Activated naive CD4-positive, alpha-beta T cell treated with anti-CD3 and anti-CD28 coated beads, Interleukin-2, amount 50 U/mL, for 72 hours (primary cell): Measurements from ENCODE around the gene DICER1. TPM values are rescaled to one million over a fixed set of nuclear protein-coding genes. Genes with fewer than 3 reads are reported as not detected.
A peak's percentile ranks its signal among the peaks of the same experiment; 100 is the strongest.

Experiments used
- ATAC-seq, 2 donors: fragments of 150-1000 bp; cut with Tn5 transposase; 2 replicates each; pipeline ENCODE4 v1.10.0; 2021; ENCODE audit warnings: mild to moderate bottlenecking in 2 of 2, moderate library complexity in 2 of 2
- DNase-seq, 2 donors: peaks; one replicate each; pipeline ENCODE4 v3.0.0; 2021 to 2022; ENCODE audit warnings: low spot score in 2 of 2
- H3K27ac Mint-ChIP-seq, 2 donors: one replicate each; pipeline ENCODE4 v1.8.0; 2022; ENCODE audit warnings: mild to moderate bottlenecking in 2 of 2, mixed read lengths in 2 of 2
- H3K36me3 Mint-ChIP-seq, 2 donors: one replicate each; pipeline ENCODE4 v1.8.0; 2022; ENCODE audit warnings: mixed read lengths in 2 of 2
- H3K9me3 Mint-ChIP-seq, 2 donors: one replicate each; pipeline ENCODE4 v1.8.0; 2022; ENCODE audit warnings: mixed read lengths in 2 of 2
- total RNA-seq, 2 donors: library from RNA; stranded (reverse); gene quantifications; one replicate each; pipeline ENCODE4 v1.2.3, GENCODE V29; 2022

The DICER1 gene
- total RNA-seq, 2 donors from 2014 or later, result 48.7 to 51.0 TPM

DNA sequence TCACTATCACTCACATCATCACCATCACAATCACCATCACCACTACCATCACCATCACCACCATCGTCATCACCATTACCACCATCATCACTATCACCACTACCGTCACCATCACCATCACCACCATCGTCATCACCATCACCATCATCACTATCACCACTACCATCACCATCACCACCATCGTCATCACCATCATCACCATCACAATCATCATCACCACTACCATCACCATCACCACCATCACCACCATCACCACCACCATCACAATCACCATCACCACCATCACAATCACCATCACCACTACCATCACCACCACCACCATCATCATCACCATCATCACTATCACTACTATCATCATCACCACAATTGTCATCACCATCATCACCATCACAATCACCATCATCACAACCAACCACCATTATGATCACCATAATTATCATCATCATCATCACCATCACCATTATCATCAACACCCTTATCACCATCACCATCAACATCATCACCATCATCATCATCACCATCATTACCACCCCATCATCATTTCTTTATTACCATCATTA, 90.8 kb downstream of the DICER1 start:
- peak in 1 of 2 donors; percentile 13 for ATAC-seq
- Mint-ChIP-seq H3K9me3 (no peaks in the 10 kb centered on the region), H3K27ac (no peak overlapping the region), H3K36me3 (no peaks in the 10 kb centered on the region)
- no peak for DNase-seq

DNA sequence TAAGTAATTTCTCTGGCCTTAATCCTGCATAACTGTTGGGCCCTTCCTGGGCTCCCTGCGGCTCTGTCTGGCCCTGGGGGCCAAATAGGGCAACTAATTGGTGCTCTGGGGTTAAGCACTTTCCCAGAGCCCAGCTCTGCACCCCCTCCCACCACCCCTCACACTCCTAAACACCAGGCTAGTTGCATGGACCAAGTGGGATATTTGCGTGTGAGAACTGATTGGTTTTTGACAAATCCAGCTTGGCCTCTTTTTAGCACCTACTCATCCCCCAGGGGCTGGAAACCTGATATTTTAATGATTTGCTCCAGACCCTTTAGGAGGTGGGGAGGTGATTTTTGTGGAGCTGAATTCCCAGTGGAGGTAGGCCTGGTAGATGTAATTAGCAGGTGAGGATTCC, 91.9 kb downstream of the DICER1 start:
- H3K9me3 Mint-ChIP-seq, result no peaks in the 10 kb centered on the region
- DNase-seq (no peak), ATAC-seq (no peak)
- no peak overlapping the region for H3K27ac Mint-ChIP-seq
- no peaks in the 10 kb centered on the region for H3K36me3 Mint-ChIP-seq

- ATAC-seq (no peak), DNase-seq (no peak)
- Mint-ChIP-seq H3K27ac (peak overlapping the region in 1 of 2 donors; percentile 17), H3K9me3 (no peaks in the 10 kb centered on the region), H3K36me3 (no peaks in the 10 kb centered on the region)
Observed at GRCh38 chr14:95064734-95065133, 92.6 kb downstream of the DICER1 start.

- no peak for DNase-seq
- H3K27ac Mint-ChIP-seq, result peak overlapping the region in 1 of 2 donors; percentile 17
- no peaks in the 10 kb centered on the region for H3K36me3 Mint-ChIP-seq
- ATAC-seq, result no peak
- no peaks in the 10 kb centered on the region for H3K9me3 Mint-ChIP-seq
Observed at GRCh38 chr14:95064256-95064655, 93.1 kb downstream of the DICER1 start.

- no peak for DNase-seq
- H3K36me3 Mint-ChIP-seq, result no peaks in the 10 kb centered on the region
- no peak for ATAC-seq
- H3K9me3 Mint-ChIP-seq, result no peaks in the 10 kb centered on the region
- H3K27ac Mint-ChIP-seq, result no peak overlapping the region
Observed at GRCh38 chr14:95063391-95063790, 93.9 kb downstream of the DICER1 start.

DNA sequence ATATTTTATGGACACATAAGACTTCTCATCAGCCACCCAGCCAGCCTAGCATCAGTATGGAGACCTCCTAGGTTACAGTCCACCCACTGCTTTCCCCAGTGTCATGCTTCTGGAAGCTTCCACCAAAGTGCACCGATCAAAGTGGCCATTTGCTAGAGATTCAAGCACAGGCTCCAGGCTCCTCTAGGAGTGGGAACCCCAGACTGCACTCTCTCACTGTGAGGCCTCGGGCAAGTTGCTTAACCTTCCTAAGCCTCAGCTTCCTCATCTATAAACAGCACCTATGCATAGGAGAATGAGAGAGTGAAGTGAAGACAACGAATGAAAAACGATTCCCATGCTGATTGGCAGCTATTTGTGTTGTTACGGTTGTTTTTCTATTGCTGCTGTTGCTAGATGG, 94.4 kb downstream of the DICER1 start:
- H3K36me3 Mint-ChIP-seq, result no peaks in the 10 kb centered on the region
- no peak overlapping the region for H3K27ac Mint-ChIP-seq
- no peak for ATAC-seq
- H3K9me3 Mint-ChIP-seq, result no peaks in the 10 kb centered on the region
- no peak for DNase-seq

GRCh38 chr14:95062220-95062619, 95.1 kb downstream of the DICER1 start:
- no peak for ATAC-seq
- Mint-ChIP-seq H3K36me3 (no peaks in the 10 kb centered on the region), H3K27ac (no peak overlapping the region), H3K9me3 (no peaks in the 10 kb centered on the region)
- no peak for DNase-seq

- Mint-ChIP-seq H3K36me3 (no peaks in the 10 kb centered on the region), H3K9me3 (no peaks in the 10 kb centered on the region), H3K27ac (no peak overlapping the region)
- ATAC-seq (no peak), DNase-seq (no peak)
Observed at GRCh38 chr14:95061317-95062093, 95.8 kb downstream of the DICER1 start.

- Mint-ChIP-seq H3K9me3 (no peaks in the 10 kb centered on the region), H3K36me3 (no peaks in the 10 kb centered on the region), H3K27ac (peak overlapping the region in 1 of 2 donors; percentile 82)
- ATAC-seq, result peak; percentile 77 to 84
- DNase-seq, result no peak
Observed at GRCh38 chr14:95059126-95059525, 98.2 kb downstream of the DICER1 start.

DNA sequence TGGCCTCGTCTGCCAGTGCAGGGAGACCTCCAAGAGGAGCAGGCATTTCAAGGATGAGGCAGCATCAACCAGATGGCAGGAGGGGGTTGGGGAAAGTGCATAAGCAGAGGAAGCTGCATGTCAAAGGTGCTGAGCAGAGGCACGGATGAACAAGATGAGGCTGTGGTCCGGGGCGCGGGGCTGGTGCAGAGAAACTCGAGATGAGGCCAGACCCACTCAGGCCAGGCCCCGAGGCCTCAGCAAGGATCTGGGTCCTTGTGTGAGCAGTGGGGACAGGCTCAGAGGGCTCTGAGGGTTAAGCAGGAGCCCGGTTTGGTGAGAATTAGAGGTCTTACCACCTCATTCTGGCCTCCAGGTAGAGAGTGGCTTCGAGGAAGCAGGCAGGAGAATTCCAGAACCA, 98.8 kb downstream of the DICER1 start:
- peak in 1 of 2 donors; percentile 16 for ATAC-seq
- DNase-seq, result no peak
- no peaks in the 10 kb centered on the region for H3K9me3 Mint-ChIP-seq
- peak overlapping the region; percentile 77 to 82 for H3K27ac Mint-ChIP-seq
- no peaks in the 10 kb centered on the region for H3K36me3 Mint-ChIP-seq

GRCh38 chr14:95057851-95058250, 99.5 kb downstream of the DICER1 start:
- H3K36me3 Mint-ChIP-seq, result no peaks in the 10 kb centered on the region
- peak overlapping the region; percentile 29 to 82 for H3K27ac Mint-ChIP-seq
- H3K9me3 Mint-ChIP-seq, result no peaks in the 10 kb centered on the region
- ATAC-seq (no peak), DNase-seq (no peak)

GRCh38 chr14:95057147-95057546, 100.2 kb downstream of the DICER1 start:
- H3K36me3 Mint-ChIP-seq, result no peaks in the 10 kb centered on the region
- ATAC-seq (no peak), DNase-seq (no peak)
- H3K9me3 Mint-ChIP-seq, result no peaks in the 10 kb centered on the region
- H3K27ac Mint-ChIP-seq, result no peak overlapping the region

GRCh38 chr14:95056476-95056875, 100.9 kb downstream of the DICER1 start:
- Mint-ChIP-seq H3K36me3 (no peaks in the 10 kb centered on the region), H3K9me3 (no peaks in the 10 kb centered on the region), H3K27ac (no peak overlapping the region)
- DNase-seq, result no peak
- no peak for ATAC-seq

DNA sequence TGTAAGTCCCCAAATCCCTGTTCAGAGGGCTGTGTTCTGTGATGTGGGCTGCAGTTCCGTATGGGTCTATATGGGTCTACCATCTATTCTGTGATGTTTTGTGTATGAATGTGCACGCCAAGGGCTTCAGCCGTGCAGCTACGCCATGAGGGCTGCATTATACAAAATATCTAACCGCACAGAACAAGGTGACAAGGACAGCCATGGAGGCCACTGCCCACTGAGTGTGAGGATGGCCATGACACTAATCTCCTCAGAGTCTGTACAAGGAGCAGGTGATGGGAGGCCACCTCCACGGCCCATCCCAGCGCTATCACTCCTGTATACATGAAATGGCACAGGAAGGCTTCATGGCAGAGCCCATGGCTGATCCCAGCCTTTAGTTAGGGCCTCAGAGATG, 102.0 kb downstream of the DICER1 start:
- H3K36me3 Mint-ChIP-seq, result no peaks in the 10 kb centered on the region
- DNase-seq, result no peak

GRCh38 chr14:95054346-95055280, 102.7 kb downstream of the DICER1 start:
- no peak for DNase-seq
- Mint-ChIP-seq H3K36me3 (no peaks in the 10 kb centered on the region), H3K27ac (peak overlapping the region in 1 of 2 donors; percentile 50), H3K9me3 (no peaks in the 10 kb centered on the region)
- ATAC-seq, result no peak

More for the DNA sequence above, 102.0 kb downstream of the DICER1 start:
- H3K9me3 Mint-ChIP-seq, result no peaks in the 10 kb centered on the region
- ATAC-seq, result no peak
- H3K27ac Mint-ChIP-seq, result no peak overlapping the region

- H3K27ac Mint-ChIP-seq, result no peak overlapping the region
- no peaks in the 10 kb centered on the region for H3K36me3 Mint-ChIP-seq
- ATAC-seq (no peak), DNase-seq (no peak)
- H3K9me3 Mint-ChIP-seq, result no peaks in the 10 kb centered on the region
Observed at GRCh38 chr14:95052016-95052585, 105.2 kb downstream of the DICER1 start.

DNA sequence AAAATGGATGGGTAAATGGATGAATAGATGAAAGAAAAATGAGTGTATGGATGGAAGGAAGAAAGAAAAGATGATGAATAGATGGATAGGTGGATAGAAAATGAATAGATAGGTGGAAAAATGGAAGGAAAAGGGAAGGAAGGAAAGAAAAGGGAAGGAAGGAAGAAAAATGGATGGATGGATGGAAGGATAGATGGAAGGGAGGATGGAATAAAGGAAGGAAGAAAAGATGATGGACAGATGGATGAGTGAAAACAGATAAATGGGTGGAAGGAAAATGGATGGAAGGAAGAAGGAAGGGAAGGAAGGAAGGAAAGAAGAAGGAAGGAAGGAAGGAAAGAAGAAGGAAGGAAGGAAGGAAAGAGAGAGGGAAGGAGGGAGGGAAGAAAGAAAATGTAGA, 107.4 kb downstream of the DICER1 start:
- ATAC-seq, result no peak
- no peaks in the 10 kb centered on the region for H3K36me3 Mint-ChIP-seq

More for the DNA sequence above, 107.4 kb downstream of the DICER1 start:
- DNase-seq, result no peak
- H3K27ac Mint-ChIP-seq, result no peak overlapping the region
- no peaks in the 10 kb centered on the region for H3K9me3 Mint-ChIP-seq
